MM.1S (cell line): Measurements from ENCODE around the gene TMEM169.

ENCODE experiments used
- DNase-seq: peaks from one replicate; pipeline ENCODE4 v3.0.0-alpha.2; 2015
- H2AFZ ChIP-seq: fragments of 300-600 bp; sonication (generic); 2 replicates; pipeline ENCODE4 v1.6.0; 2016; ENCODE audit warnings: antibody characterized with exemption, low read length
- H3F3A ChIP-seq: fragments of 300-600 bp; sonication (generic); 2 replicates; pipeline ENCODE4 v1.6.1; 2016; ENCODE audit warnings: mild to moderate bottlenecking, antibody characterized with exemption, low read length, moderate library complexity, mixed read lengths; ENCODE audit not compliant: insufficient read depth
- H3K27ac ChIP-seq: fragments of 300-600 bp; sonication (generic); 2 replicates; pipeline ENCODE4 v1.5.1; 2016; ENCODE audit warnings: mild to moderate bottlenecking, low read length
- H3K27me3 ChIP-seq: fragments of 300-600 bp; sonication (generic); replicated peaks from 2 replicates; pipeline ENCODE4 v1.6.0; 2016; ENCODE audit warnings: low read length; ENCODE audit not compliant: insufficient read depth
- H3K36me3 ChIP-seq: fragments of 300-600 bp; sonication (generic); replicated peaks from 2 replicates; pipeline ENCODE4 v1.6.1; 2016; ENCODE audit warnings: mild to moderate bottlenecking, low read length, mixed read lengths; ENCODE audit not compliant: insufficient read depth
- H3K4me1 ChIP-seq: fragments of 300-600 bp; sonication (generic); 2 replicates; pipeline ENCODE4 v1.6.1; 2016; ENCODE audit warnings: low read length, mixed read lengths
- H3K4me2 ChIP-seq: fragments of 300-600 bp; sonication (generic); 2 replicates; pipeline ENCODE4 v1.6.0; 2016; ENCODE audit warnings: low read depth, low read length
- H3K4me3 ChIP-seq: fragments of 300-600 bp; sonication (generic); 2 replicates; pipeline ENCODE4 v1.5.1; 2016; ENCODE audit warnings: low read length, mixed read lengths
- H3K79me2 ChIP-seq: fragments of 300-600 bp; sonication (generic); 2 replicates; pipeline ENCODE4 v1.6.1; 2016; ENCODE audit warnings: mixed run types, low read length, mixed read lengths
- H3K9ac ChIP-seq: fragments of 300-600 bp; sonication (generic); 2 replicates; pipeline ENCODE4 v1.6.1; 2016; ENCODE audit warnings: low read length, mixed read lengths
- H3K9me2 ChIP-seq: fragments of 300-600 bp; sonication (generic); replicated peaks from 2 replicates; pipeline ENCODE4 v1.6.1; 2016; ENCODE audit warnings: mild to moderate bottlenecking, low read length, mixed read lengths; ENCODE audit not compliant: insufficient read depth
- H3K9me3 ChIP-seq: fragments of 300-600 bp; sonication (generic); replicated peaks from 2 replicates; pipeline ENCODE4 v1.6.1; 2016; ENCODE audit warnings: mild to moderate bottlenecking, low read length, mixed read lengths; ENCODE audit not compliant: insufficient read depth
- H4K20me1 ChIP-seq: fragments of 300-600 bp; sonication (generic); 2 replicates; pipeline ENCODE4 v1.6.1; 2016; ENCODE audit warnings: mild to moderate bottlenecking, low read length, moderate library complexity, mixed read lengths; ENCODE audit not compliant: insufficient read depth
- CTCF ChIP-seq: fragments of 300-600 bp; sonication (generic); IDR thresholded peaks from 2 replicates; pipeline ENCODE4 v1.5.1; 2016; ENCODE audit warnings: antibody characterized with exemption, low read length, mixed read lengths
- EZH2 ChIP-seq: fragments of 300-600 bp; sonication (generic); optimal IDR thresholded peaks from 2 replicates; pipeline ENCODE3; 2017; ENCODE audit warnings: low read depth, mild to moderate bottlenecking, antibody characterized with exemption, low read length, mixed read lengths
- EZH2phosphoT487 ChIP-seq: fragments of 300-600 bp; sonication (generic); IDR thresholded peaks from 2 replicates; pipeline ENCODE4 v1.6.1; 2018; ENCODE audit warnings: antibody characterized with exemption, low read length

TMEM169 gene

GRCh38 chr2:216114382-216114713 is 32.6 kb downstream of the TMEM169 start:
- H3K9ac ChIP-seq = peak overlapping the region; percentile 45

GRCh38 chr2:216114714-216115531 is 33.2 kb downstream of the TMEM169 start:
- Histone ChIP-seq H3K9me2 (no peaks in the 10 kb centered on the region), H3K4me1 (peaks cover 43% of the 10 kb centered on the region), H3K4me2 (peak overlapping the region; percentile 88), H3K9me3 (no peaks in the 10 kb centered on the region), H3K27ac (peak overlapping the region; percentile 97), H3K4me3 (peak overlapping the region; percentile 53), H3K27me3 (no peaks in the 10 kb centered on the region), H3K79me2 (peaks cover 88% of the 10 kb centered on the region), H2AFZ (no peak overlapping the region), H3F3A (peaks cover 46% of the 10 kb centered on the region), H4K20me1 (0 out of 2 replicates have a peak, but pooled peaks cover 7% of the 10 kb centered on the region), H3K9ac (peak overlapping the region; percentile 45; the same call in 1 of the 2 replicates), H3K36me3 (peaks cover 30% of the 10 kb centered on the region)
- TF ChIP-seq CTCF (peak; percentile 83), EZH2phosphoT487 (no peak)
- DNase-seq = peak; percentile 97

More at GRCh38 chr2:216114382-216114713, 32.6 kb downstream of the TMEM169 start:
- Histone ChIP-seq H2AFZ (no peak overlapping the region), H3K9me2 (no peaks in the 10 kb centered on the region), H4K20me1 (0 out of 2 replicates have a peak, but pooled peaks cover 7% of the 10 kb centered on the region), H3K4me2 (peak overlapping the region; percentile 88), H3K4me3 (peak overlapping the region; percentile 45), H3F3A (peaks cover 49% of the 10 kb centered on the region), H3K4me1 (peaks cover 43% of the 10 kb centered on the region), H3K36me3 (peaks cover 28% of the 10 kb centered on the region), H3K27me3 (no peaks in the 10 kb centered on the region), H3K9me3 (no peaks in the 10 kb centered on the region), H3K79me2 (peaks cover 88% of the 10 kb centered on the region), H3K27ac (peak overlapping the region; percentile 97)
- TF ChIP-seq EZH2phosphoT487 = no peak
- no peak for TF ChIP-seq EZH2
- TF ChIP-seq CTCF = no peak
- no peak for DNase-seq

- no peak for DNase-seq
Measured at GRCh38 chr2:216116418-216116817, 34.7 kb downstream of the TMEM169 start.

More at GRCh38 chr2:216116418-216116817, 34.7 kb downstream of the TMEM169 start:
- Histone ChIP-seq H2AFZ (no peak overlapping the region), H3K9ac (no peak overlapping the region), H3F3A (peaks cover 31% of the 10 kb centered on the region), H3K9me3 (no peaks in the 10 kb centered on the region), H3K9me2 (no peaks in the 10 kb centered on the region), H3K4me2 (no peak overlapping the region), H4K20me1 (0 out of 2 replicates have a peak, but pooled peaks cover 7% of the 10 kb centered on the region), H3K4me3 (no peak overlapping the region), H3K36me3 (peaks cover 34% of the 10 kb centered on the region), H3K79me2 (peaks cover 88% of the 10 kb centered on the region), H3K27ac (no peak overlapping the region), H3K4me1 (peaks cover 33% of the 10 kb centered on the region), H3K27me3 (no peaks in the 10 kb centered on the region)
- no peak for TF ChIP-seq EZH2
- no peak for TF ChIP-seq EZH2phosphoT487
- TF ChIP-seq CTCF = no peak
